Measurements from ENCODE around the gene MYO7A. TPM values are rescaled to one million over a fixed set of nuclear protein-coding genes. Genes with fewer than 3 reads are reported as not detected.

The MYO7A gene
- total RNA-seq, 1 donor from 2014 or later, result 0.16 TPM

DNA sequence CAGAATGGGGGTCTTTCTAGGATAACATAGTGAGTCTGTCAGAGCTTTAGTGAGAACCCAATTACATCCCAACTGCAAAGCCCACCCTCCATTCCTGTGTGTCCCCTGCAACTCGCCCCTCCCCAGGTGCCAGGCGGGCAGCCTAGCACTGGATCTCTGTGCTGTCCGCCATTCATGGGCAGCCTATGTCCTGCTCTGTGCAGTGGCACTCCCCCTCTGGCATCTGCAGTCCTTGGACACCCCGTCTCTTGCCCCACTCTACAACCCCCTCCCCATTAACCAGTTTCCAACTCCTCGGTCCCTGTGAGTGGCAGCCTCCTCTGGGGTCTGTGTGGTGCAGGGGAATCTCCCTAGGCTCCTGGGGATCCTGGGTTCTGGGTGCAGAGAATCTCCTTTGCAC is 37.0 kb downstream of the MYO7A start:
- no peaks in the 10 kb centered on the region for H3K79me2 ChIP-seq (ENCODE audit: insufficient read depth, low read length)
- H3K9me3 Mint-ChIP-seq (ENCODE audit: unreplicated experiment), result no peaks in the 10 kb centered on the region
- TF ChIP-seq EZH2 (IDR thresholded peaks at IDR 0.05; ENCODE audit: insufficient read depth, low read length) (no peak), CTCF (IDR thresholded peaks at IDR 0.05; ENCODE audit: insufficient read depth, low read depth, low read length) (no peak)
- peaks cover 6% of the 10 kb centered on the region for H3K27me3 ChIP-seq (ENCODE audit: insufficient read depth, low read length)
- no peaks in the 10 kb centered on the region for H3K9me3 ChIP-seq (ENCODE audit: insufficient read depth, low read depth, low read length)
- peaks cover 58% of the 10 kb centered on the region for H3K27me3 Mint-ChIP-seq (ENCODE audit: low read depth, unreplicated experiment)
- peaks cover 3% of the 10 kb centered on the region for H3K4me1 Mint-ChIP-seq (ENCODE audit: low read depth, unreplicated experiment)
- DNase-seq (ENCODE audit: low read depth), result no peak
- H3K4me3 Mint-ChIP-seq (ENCODE audit: unreplicated experiment), result no peak overlapping the region
- H3K27ac ChIP-seq (ENCODE audit: low read depth, low read length), result no peak overlapping the region
- no peak overlapping the region for H3K9ac ChIP-seq (ENCODE audit: low read length)
- no peak overlapping the region for H3K4me3 ChIP-seq (ENCODE audit: insufficient read depth, low read depth, low read length)
- FAIRE-seq, result no peak
- H3K4me2 ChIP-seq (ENCODE audit: low read length), result no peak overlapping the region
- H2AFZ ChIP-seq (ENCODE audit: low read depth, low read length), result no peak overlapping the region
- H3K27ac Mint-ChIP-seq (ENCODE audit: unreplicated experiment), result no peak overlapping the region
- H3K36me3 ChIP-seq (ENCODE audit: insufficient read depth, low read length), result no peaks in the 10 kb centered on the region
- no peaks in the 10 kb centered on the region for H3K4me1 ChIP-seq (ENCODE audit: insufficient read depth, low read length)
- no peaks in the 10 kb centered on the region for H4K20me1 ChIP-seq (ENCODE audit: insufficient read depth, low read length)
- no peaks in the 10 kb centered on the region for H3K36me3 Mint-ChIP-seq (ENCODE audit: low read depth, unreplicated experiment)

DNA sequence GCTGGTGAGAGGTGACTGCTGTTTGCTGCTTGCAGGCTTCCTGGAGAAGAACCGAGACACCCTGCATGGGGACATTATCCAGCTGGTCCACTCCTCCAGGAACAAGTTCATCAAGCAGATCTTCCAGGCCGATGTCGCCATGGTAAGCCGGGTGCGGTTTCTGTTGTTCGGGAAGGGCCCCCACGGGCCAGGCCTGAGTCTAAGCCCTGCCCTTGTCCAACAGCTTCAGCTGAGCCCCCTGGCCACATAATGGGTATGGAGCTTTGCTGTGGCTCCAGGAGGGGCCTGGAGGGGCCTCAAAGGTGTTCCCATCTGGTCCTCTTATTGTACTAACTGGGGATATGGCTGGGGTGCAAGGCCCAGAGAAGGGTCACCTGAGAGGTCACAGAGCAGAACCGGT is 38.0 kb downstream of the MYO7A start:
- Histone ChIP-seq H3K4me3 (ENCODE audit: insufficient read depth, low read depth, low read length) (no peak overlapping the region), H3K4me2 (ENCODE audit: low read length) (no peak overlapping the region), H3K27ac (ENCODE audit: low read depth, low read length) (no peak overlapping the region), H2AFZ (ENCODE audit: low read depth, low read length) (no peak overlapping the region), H3K9me3 (ENCODE audit: insufficient read depth, low read depth, low read length) (no peaks in the 10 kb centered on the region), H3K36me3 (ENCODE audit: insufficient read depth, low read length) (no peaks in the 10 kb centered on the region), H3K4me1 (ENCODE audit: insufficient read depth, low read length) (no peaks in the 10 kb centered on the region), H3K27me3 (ENCODE audit: insufficient read depth, low read length) (peaks cover 4% of the 10 kb centered on the region), H3K9ac (ENCODE audit: low read length) (no peak overlapping the region), H3K79me2 (ENCODE audit: insufficient read depth, low read length) (no peaks in the 10 kb centered on the region), H4K20me1 (ENCODE audit: insufficient read depth, low read length) (no peaks in the 10 kb centered on the region)
- peaks cover 8% of the 10 kb centered on the region for H3K4me1 Mint-ChIP-seq (ENCODE audit: low read depth, unreplicated experiment)
- DNase-seq (ENCODE audit: low read depth) (no peak), FAIRE-seq (no peak)
- H3K9me3 Mint-ChIP-seq (ENCODE audit: unreplicated experiment), result no peaks in the 10 kb centered on the region
- H3K4me3 Mint-ChIP-seq (ENCODE audit: unreplicated experiment), result no peak overlapping the region
- TF ChIP-seq CTCF (IDR thresholded peaks at IDR 0.05; ENCODE audit: insufficient read depth, low read depth, low read length) (no peak), EZH2 (IDR thresholded peaks at IDR 0.05; ENCODE audit: insufficient read depth, low read length) (no peak)
- no peak overlapping the region for H3K27ac Mint-ChIP-seq (ENCODE audit: unreplicated experiment)
- peaks cover 52% of the 10 kb centered on the region for H3K27me3 Mint-ChIP-seq (ENCODE audit: low read depth, unreplicated experiment)
- no peaks in the 10 kb centered on the region for H3K36me3 Mint-ChIP-seq (ENCODE audit: low read depth, unreplicated experiment)

- Mint-ChIP-seq H3K27ac (ENCODE audit: unreplicated experiment) (no peak overlapping the region), H3K27me3 (ENCODE audit: low read depth, unreplicated experiment) (peaks cover 42% of the 10 kb centered on the region), H3K4me1 (ENCODE audit: low read depth, unreplicated experiment) (peaks cover 8% of the 10 kb centered on the region), H3K9me3 (ENCODE audit: unreplicated experiment) (no peaks in the 10 kb centered on the region), H3K4me3 (ENCODE audit: unreplicated experiment) (no peak overlapping the region), H3K36me3 (ENCODE audit: low read depth, unreplicated experiment) (no peaks in the 10 kb centered on the region)
- Histone ChIP-seq H3K9ac (ENCODE audit: low read length) (no peak overlapping the region), H3K79me2 (ENCODE audit: insufficient read depth, low read length) (no peaks in the 10 kb centered on the region), H3K4me1 (ENCODE audit: insufficient read depth, low read length) (no peaks in the 10 kb centered on the region), H3K4me2 (ENCODE audit: low read length) (no peak overlapping the region), H3K9me3 (ENCODE audit: insufficient read depth, low read depth, low read length) (no peaks in the 10 kb centered on the region), H4K20me1 (ENCODE audit: insufficient read depth, low read length) (no peaks in the 10 kb centered on the region), H3K36me3 (ENCODE audit: insufficient read depth, low read length) (no peaks in the 10 kb centered on the region), H3K27me3 (ENCODE audit: insufficient read depth, low read length) (peaks cover 4% of the 10 kb centered on the region), H3K27ac (ENCODE audit: low read depth, low read length) (no peak overlapping the region), H2AFZ (ENCODE audit: low read depth, low read length) (no peak overlapping the region), H3K4me3 (ENCODE audit: insufficient read depth, low read depth, low read length) (no peak overlapping the region)
- FAIRE-seq (no peak), DNase-seq (ENCODE audit: low read depth) (no peak)
- no peak for TF ChIP-seq EZH2 (IDR thresholded peaks at IDR 0.05; ENCODE audit: insufficient read depth, low read length)
- no peak for TF ChIP-seq CTCF (IDR thresholded peaks at IDR 0.05; ENCODE audit: insufficient read depth, low read depth, low read length)
These were observed 39.1 kb downstream of the MYO7A start for GRCh38 chr11:77167111-77167626.
